ENCODE data around the gene FGFR3. TPM values are rescaled to one million over a fixed set of nuclear protein-coding genes. Genes with fewer than 3 reads are reported as not detected.

The FGFR3 gene
- total and polyA plus RNA-seq, 7 donors = 0.16 to 14.0 (median 0.83) TPM

DNA sequence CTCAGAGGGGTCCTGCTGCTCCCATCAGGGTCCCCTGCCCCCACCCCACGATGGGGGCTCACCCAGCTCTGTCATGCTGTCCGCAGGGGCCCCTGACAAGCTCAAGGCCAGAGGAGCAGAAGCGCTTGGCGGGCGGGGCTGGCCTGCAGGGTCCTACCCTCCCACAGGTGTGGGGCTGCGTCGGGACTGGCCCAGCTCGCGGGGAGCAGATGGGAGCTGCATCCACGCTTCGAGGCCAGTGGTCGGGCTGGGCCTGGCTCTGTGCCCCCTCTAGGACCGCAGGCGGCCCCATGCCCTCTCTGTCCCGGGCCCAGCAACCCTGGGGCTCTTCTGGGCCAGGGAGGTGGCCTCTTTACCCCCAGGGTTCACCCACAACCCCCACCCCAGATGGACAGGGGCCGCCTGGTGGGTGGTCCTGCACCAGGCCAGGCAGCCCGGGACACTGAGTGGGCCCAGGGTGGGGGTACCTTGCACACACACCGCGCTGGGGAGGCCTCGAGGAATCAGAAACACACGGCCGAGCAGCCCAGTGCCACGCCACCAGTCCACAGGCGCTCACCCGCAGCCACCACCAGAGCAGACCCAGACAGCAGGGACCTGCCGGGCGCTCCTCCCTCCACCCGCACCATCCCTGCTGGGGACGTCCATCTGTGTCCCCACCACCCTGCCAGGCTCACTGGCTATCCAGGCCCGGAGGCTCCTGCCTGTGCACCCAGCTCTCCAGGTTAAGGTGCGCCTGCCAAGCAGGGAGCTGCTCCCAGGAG is 41.8 kb upstream of the FGFR3 start:
- Histone ChIP-seq H3K4me1 (peaks cover 0 to 7% (median 2%) of the 10 kb centered on the region in 4 donors), H3K27me3 (peaks cover 0 to 12% (median 5%) of the 10 kb centered on the region in 3 donors), H3K9me3 (no peaks in the 10 kb centered on the region), H3K36me3 (no peaks in the 10 kb centered on the region), H3K27ac (no peak overlapping the region), H3K4me3 (no peak overlapping the region)
- WGBS, 2 donors = 76 to 90% methylated on average over 31 of the region's 31 CpGs
- intact Hi-C loops (cut with DNase I) = no loop called here
- TF ChIP-seq EP300 (IDR thresholded peaks at IDR 0.05) (no peak), POLR2A (IDR thresholded peaks at IDR 0.05) (no peak), POLR2AphosphoS5 (IDR thresholded peaks at IDR 0.05) (no peak), CTCF (IDR thresholded peaks at IDR 0.05) (no peak)
- no peak for DNase-seq

- Histone ChIP-seq H3K4me3 (no peak overlapping the region), H3K27me3 (peaks cover 0 to 12% (median 5%) of the 10 kb centered on the region in 3 donors), H3K4me1 (peaks cover 0 to 7% (median 2%) of the 10 kb centered on the region in 4 donors), H3K27ac (no peak overlapping the region), H3K9me3 (no peaks in the 10 kb centered on the region), H3K36me3 (no peaks in the 10 kb centered on the region)
- WGBS, 2 donors = 34 to 68% methylated on average over 8 of the region's 8 CpGs
- no peak for DNase-seq
- intact Hi-C loops (cut with DNase I) = no loop called here
- TF ChIP-seq POLR2AphosphoS5 (IDR thresholded peaks at IDR 0.05) = no peak
- no peak for TF ChIP-seq EP300 (IDR thresholded peaks at IDR 0.05)
- no peak for TF ChIP-seq CTCF (IDR thresholded peaks at IDR 0.05)
- no peak for TF ChIP-seq POLR2A (IDR thresholded peaks at IDR 0.05)
These were observed 41.2 kb upstream of the FGFR3 start for GRCh38 chr4:1751919-1752283.

DNA sequence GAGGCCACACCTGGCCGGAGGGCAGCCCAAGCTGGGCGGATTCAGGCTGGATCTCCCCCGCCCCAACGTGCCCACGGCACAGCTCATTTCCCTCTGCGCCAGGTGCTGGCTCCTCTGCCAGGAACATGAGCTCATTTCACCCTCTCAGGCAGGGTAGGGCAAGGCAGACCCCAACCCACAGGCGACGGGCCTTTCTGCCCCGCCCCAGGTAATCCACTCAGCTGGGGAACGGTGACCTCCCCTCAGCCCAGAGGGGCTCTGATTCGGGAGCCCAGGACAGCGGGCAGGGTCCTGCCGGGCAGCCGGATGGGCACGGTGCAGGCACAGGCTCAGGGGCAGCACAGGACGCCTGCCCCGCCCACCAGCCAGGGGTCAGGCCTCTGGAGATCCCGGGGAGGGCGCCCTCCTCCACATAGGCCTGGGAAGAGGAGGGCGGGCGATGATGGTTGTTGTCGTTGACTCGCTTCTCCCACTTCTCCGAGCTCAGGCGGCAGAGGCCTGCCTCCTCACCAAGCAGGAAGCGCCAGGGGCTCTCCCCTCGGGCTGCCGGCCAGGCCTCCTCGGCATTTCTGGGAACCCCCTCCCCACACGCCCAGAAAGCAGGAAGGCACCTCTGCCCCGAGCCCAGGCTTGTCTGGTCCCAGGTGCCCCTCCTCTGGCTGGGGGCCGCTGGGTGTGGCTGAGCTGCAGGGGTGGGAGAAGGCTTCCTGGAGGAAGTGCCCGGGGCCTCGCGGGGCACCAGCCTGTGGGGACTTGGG is 40.6 kb upstream of the FGFR3 start:
- intact Hi-C loops (cut with DNase I) = no loop called here
- WGBS, 2 donors = 11 to 35% methylated on average over 35 of the region's 35 CpGs
- peaks cover 0 to 12% (median 5%) of the 10 kb centered on the region in 3 donors for H3K27me3 ChIP-seq

DNA sequence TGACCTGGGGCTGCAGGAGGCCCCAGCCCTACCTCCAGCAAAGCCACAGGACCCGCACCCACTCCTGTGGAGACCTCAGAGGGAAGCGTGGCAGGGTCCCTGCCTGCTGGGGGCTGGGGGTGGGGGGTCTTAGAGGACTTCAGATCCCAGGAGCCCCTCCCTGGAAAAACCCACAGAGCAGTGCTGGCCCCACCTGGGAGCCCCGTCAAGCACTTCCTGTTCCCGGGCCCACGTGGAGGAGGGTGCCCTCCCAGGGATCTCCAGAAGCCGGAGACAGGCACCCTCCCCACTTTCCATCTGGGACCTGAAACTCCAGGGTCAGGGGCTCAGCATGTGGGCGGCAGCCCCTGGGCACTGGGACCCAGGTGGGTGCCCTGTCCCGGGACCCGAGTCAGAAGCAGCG is 39.8 kb upstream of the FGFR3 start:
- H3K27me3 ChIP-seq = peaks cover 0 to 5% (median 5%) of the 10 kb centered on the region in 3 donors
- intact Hi-C loops (cut with DNase I) = no loop called here
- peaks cover 0 to 5% (median 2%) of the 10 kb centered on the region in 4 donors for H3K4me1 ChIP-seq
- H3K36me3 ChIP-seq = no peaks in the 10 kb centered on the region
- no peak overlapping the region for H3K4me3 ChIP-seq
- WGBS, 2 donors = 66 to 70% methylated on average over 10 of the region's 10 CpGs
- no peak for DNase-seq
- H3K9me3 ChIP-seq = no peaks in the 10 kb centered on the region
- H3K27ac ChIP-seq = no peak overlapping the region
- TF ChIP-seq CTCF (IDR thresholded peaks at IDR 0.05) (no peak), POLR2A (IDR thresholded peaks at IDR 0.05) (no peak), EP300 (IDR thresholded peaks at IDR 0.05) (no peak), POLR2AphosphoS5 (IDR thresholded peaks at IDR 0.05) (no peak)

More for the DNA sequence above, 40.6 kb upstream of the FGFR3 start:
- H3K4me3 ChIP-seq = no peak overlapping the region
- H3K9me3 ChIP-seq = no peaks in the 10 kb centered on the region
- H3K36me3 ChIP-seq = no peaks in the 10 kb centered on the region
- no peak for DNase-seq
- TF ChIP-seq CTCF (IDR thresholded peaks at IDR 0.05) (no peak), POLR2AphosphoS5 (IDR thresholded peaks at IDR 0.05) (no peak), EP300 (IDR thresholded peaks at IDR 0.05) (no peak), POLR2A (IDR thresholded peaks at IDR 0.05) (no peak)
- no peak overlapping the region for H3K27ac ChIP-seq
- peaks cover 0 to 7% (median 2%) of the 10 kb centered on the region in 4 donors for H3K4me1 ChIP-seq
